Activated CD4-positive, alpha-beta memory T cell treated with anti-CD3 and anti-CD28 coated beads for 36 hours (primary cell): ENCODE results near the gene CBR4. TPM values are rescaled to one million over a fixed set of nuclear protein-coding genes. Genes with fewer than 3 reads are reported as not detected.
"Not testable (repeated sequence)": the region's sequence is repeated elsewhere in the genome, so short reads cannot be mapped to it uniquely, and the experiment has no call there.

ENCODE experiments used
- CTCF ChIA-PET: fragments of 350-600 bp; sonication (Branson Sonifier 250); formaldehyde crosslinking; loops from one replicate; lab custom pipeline; 2021; ENCODE audit warnings: antibody characterized with exemption, inconsistent platforms; lab: Charles Lee
- POLR2A ChIA-PET: fragments of 350-600 bp; sonication (Branson Sonifier 250); formaldehyde crosslinking; loops from one replicate; lab custom pipeline; 2021; ENCODE audit warnings: antibody characterized with exemption; lab: Charles Lee
- DNase-seq: peaks from one replicate; pipeline ENCODE4 v3.0.0-alpha.2; 2020
- H3K27ac Mint-ChIP-seq: one replicate; pipeline ENCODE4 v1.8.0; 2021; ENCODE audit warnings: mixed read lengths
- H3K27me3 Mint-ChIP-seq: one replicate; pipeline ENCODE4 v1.8.0; 2021; ENCODE audit warnings: mixed read lengths
- H3K36me3 Mint-ChIP-seq: one replicate; pipeline ENCODE4 v1.8.0; 2021; ENCODE audit warnings: mixed read lengths
- H3K4me1 Mint-ChIP-seq: one replicate; pipeline ENCODE4 v1.8.0; 2021; ENCODE audit warnings: low read depth, mixed read lengths
- H3K4me3 Mint-ChIP-seq: one replicate; pipeline ENCODE4 v1.8.0; 2021; ENCODE audit warnings: mild to moderate bottlenecking, mixed read lengths
- H3K9me3 Mint-ChIP-seq: one replicate; pipeline ENCODE4 v1.8.0; 2021; ENCODE audit warnings: mixed read lengths
- intact Hi-C: fragments of 100-400 bp; cut with micrococcal nuclease; formaldehyde crosslinking; loops from one replicate; pipeline ENCODE4 v1.15.1; 2023
- total RNA-seq, 2 experiments: library from RNA; stranded (reverse); gene quantifications; one replicate each; pipeline ENCODE4 v1.2.3, GENCODE V29; 2021

Gene CBR4
- total RNA-seq, 2 experiments from 2014 or later: 18.0 to 19.7 TPM

GRCh38 chr4:169005453-169006099 lies 4.5 kb downstream of the CBR4 start:
- DNase-seq: no peak
- no peak overlapping the region for H3K4me3 Mint-ChIP-seq
- H3K9me3 Mint-ChIP-seq: no peaks in the 10 kb centered on the region
- intact Hi-C loops: loop anchor here (1.0 to 5.0 kb wide), 2 partner anchors 82 to 482 kb away; no protein-coding TSS in a partner anchor
- H3K4me1 Mint-ChIP-seq: peaks cover 15% of the 10 kb centered on the region
- POLR2A ChIA-PET: no interaction called here
- CTCF ChIA-PET: no interaction called here
- H3K36me3 Mint-ChIP-seq: peaks cover 38% of the 10 kb centered on the region
- no peaks in the 10 kb centered on the region for H3K27me3 Mint-ChIP-seq
- H3K27ac Mint-ChIP-seq: no peak overlapping the region

DNA sequence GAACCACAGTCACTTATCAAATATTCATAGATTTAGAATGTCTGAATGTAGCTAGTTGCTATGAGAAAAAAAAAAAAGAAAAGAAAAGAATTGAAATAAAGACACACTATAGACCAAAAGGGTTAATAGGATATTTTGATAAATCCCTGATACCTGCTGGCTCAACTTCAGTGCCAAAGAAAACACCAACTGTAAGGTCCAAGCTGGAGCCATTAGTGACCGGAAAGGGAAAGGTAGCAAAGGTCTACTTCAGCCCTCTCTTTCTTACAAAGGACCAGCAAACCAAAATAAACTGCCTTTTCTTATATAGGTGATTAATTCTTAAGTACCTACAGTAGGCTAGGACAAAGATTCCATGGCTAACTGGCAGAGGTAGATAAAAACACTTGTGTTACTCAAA lies 9.7 kb downstream of the CBR4 start:
- Mint-ChIP-seq H3K4me1 (no peaks in the 10 kb centered on the region), H3K27ac (no peak overlapping the region), H3K36me3 (peaks cover 37% of the 10 kb centered on the region), H3K9me3 (no peaks in the 10 kb centered on the region), H3K4me3 (no peak overlapping the region), H3K27me3 (no peaks in the 10 kb centered on the region)
- intact Hi-C loops: no loop called here
- no peak for DNase-seq
- ChIA-PET CTCF (interaction anchor here (0.7 kb wide), 1 partner anchor 566 kb away, joined by 3 read pairs; no protein-coding TSS in a partner anchor), POLR2A (no interaction called here)

DNA sequence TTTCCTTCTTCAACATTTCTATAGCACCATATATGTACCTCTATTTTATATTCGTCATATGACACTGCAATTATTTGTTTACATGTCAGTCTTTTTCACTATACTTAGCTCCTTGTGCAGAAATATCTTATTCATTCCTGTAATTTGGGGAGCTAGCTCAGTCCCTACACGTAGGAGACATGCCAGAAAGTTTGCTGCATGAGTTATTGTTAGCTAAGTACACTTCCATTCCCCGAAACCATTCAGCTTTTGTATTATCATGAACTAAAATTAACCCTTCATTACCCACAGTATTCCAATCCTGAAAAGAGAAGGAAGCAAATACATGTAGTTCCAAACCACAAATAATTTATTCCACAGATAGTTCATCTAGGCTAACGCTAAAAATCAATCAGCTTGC lies 10.2 kb downstream of the CBR4 start:
- Mint-ChIP-seq H3K27ac (no peak overlapping the region), H3K27me3 (no peaks in the 10 kb centered on the region), H3K36me3 (peaks cover 35% of the 10 kb centered on the region), H3K9me3 (no peaks in the 10 kb centered on the region), H3K4me3 (no peak overlapping the region), H3K4me1 (no peaks in the 10 kb centered on the region)
- intact Hi-C loops: no loop called here
- DNase-seq: no peak
- ChIA-PET CTCF (no interaction called here), POLR2A (no interaction called here)

GRCh38 chr4:168998596-168998995 lies 11.5 kb downstream of the CBR4 start:
- Mint-ChIP-seq H3K4me3 (no peak overlapping the region), H3K4me1 (no peaks in the 10 kb centered on the region), H3K36me3 (peaks cover 29% of the 10 kb centered on the region), H3K9me3 (no peaks in the 10 kb centered on the region), H3K27ac (no peak overlapping the region), H3K27me3 (no peaks in the 10 kb centered on the region)
- POLR2A ChIA-PET: interaction anchor here (1.8 kb wide), 1 partner anchor 11 kb away, joined by 5 read pairs; the partner anchor contains the start of gene CBR4
- intact Hi-C loops: no loop called here
- DNase-seq: no peak
- CTCF ChIA-PET: no interaction called here

- POLR2A ChIA-PET: no interaction called here
- DNase-seq: no peak
- CTCF ChIA-PET: interaction anchor here (0.5 to 1.1 kb wide), 4 partner anchors 9 to 490 kb away, joined by 3 to 4 read pairs (median 3); no protein-coding TSS in a partner anchor
- Mint-ChIP-seq H3K36me3 (peaks cover 11% of the 10 kb centered on the region), H3K4me1 (no peaks in the 10 kb centered on the region), H3K9me3 (no peaks in the 10 kb centered on the region), H3K27me3 (no peaks in the 10 kb centered on the region), H3K4me3 (no peak overlapping the region), H3K27ac (no peak overlapping the region)
- intact Hi-C loops: no loop called here
These were observed 14.3 kb downstream of the CBR4 start for GRCh38 chr4:168995537-168996295.

DNA sequence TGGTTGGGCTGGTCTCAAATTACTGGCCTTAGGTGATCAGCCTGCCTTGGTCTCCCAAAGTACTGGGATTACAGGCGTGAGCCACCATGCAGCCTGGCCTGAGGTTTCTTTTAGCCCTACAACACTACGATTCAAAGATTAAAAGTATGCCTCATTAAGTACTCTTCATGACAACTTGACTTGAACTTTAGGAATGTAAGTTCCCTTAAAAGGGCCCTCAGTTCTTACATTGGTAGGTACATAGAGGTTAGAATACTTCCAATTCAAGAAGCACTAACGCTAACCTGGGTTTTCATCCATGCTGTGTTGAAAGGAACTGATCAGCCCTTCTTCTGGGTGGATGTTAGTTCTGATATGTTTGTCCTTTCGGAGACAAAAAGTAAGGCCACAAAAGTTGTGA lies 15.1 kb downstream of the CBR4 start:
- Mint-ChIP-seq H3K9me3 (no peaks in the 10 kb centered on the region), H3K27ac (no peak overlapping the region), H3K4me1 (no peaks in the 10 kb centered on the region), H3K27me3 (no peaks in the 10 kb centered on the region), H3K36me3 (peaks cover 9% of the 10 kb centered on the region), H3K4me3 (no peak overlapping the region)
- ChIA-PET CTCF (no interaction called here), POLR2A (no interaction called here)
- no peak for DNase-seq
- intact Hi-C loops: no loop called here

DNA sequence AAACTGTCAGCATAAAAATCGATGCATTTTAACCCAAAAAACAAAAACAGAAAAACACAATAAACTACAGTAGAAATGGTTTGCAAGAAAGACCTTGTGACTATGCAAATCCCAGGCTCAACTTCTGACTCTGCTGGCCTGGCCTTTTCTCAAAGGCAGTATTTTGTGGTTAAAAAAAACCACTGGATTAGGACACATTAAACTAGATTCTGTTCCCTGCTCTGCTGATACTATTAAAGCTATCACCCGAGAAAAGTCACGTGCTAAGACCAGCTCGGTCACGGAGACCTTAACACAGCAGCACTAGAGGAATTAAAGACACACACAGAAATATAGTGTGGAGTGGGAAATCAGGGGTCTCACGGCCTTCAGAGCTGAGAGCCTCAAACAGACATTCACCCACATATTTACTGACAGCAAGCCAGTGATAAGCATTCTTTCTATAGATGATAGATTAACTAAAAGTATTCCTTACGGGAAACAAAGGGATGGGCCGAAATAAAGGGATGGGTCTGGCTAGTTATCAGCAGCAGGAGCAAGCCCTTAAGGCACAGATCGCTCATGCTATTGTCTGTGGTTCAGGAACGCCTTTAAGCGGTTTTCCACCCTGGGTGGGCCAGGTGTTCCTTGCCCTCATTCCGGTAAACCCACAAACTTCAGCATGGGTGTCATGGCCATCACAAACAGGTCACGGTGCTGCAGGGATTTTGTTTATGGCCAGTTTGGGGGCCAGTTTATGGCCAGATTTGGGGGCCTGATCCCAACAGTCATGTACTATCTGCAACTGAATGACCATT lies 16.1 kb downstream of the CBR4 start:
- peaks cover 8% of the 10 kb centered on the region for H3K36me3 Mint-ChIP-seq
- CTCF ChIA-PET: no interaction called here

DNA sequence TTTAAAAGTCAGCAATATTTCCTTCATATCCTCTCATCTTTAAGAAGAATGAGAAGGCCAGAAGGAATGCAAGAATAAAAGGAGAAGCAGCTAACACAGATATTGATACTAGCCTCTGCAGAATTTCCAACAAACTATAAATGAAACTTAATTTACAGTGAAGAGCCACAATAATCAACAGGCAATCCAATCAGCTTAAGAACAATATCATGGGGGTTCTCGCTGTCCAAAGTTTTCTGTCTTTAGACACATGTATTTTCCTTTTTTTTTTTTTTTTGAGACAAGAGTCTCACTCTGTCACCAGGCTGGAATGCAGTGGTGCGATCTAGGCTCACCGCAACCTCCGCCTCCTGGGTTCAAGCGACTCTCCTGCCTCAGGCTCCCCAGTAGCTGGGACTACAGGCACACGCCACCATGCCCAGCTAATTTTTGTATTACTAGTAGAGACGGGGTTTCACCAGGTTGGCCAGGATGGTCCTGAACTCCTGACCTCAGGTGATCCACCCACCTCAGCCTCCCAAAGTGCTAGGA lies 17.0 kb downstream of the CBR4 start:
- DNase-seq, H3K36me3 Mint-ChIP-seq, H3K4me1 Mint-ChIP-seq, POLR2A ChIA-PET, H3K27me3 Mint-ChIP-seq, H3K4me3 Mint-ChIP-seq, H3K27ac Mint-ChIP-seq, CTCF ChIA-PET, H3K9me3 Mint-ChIP-seq, intact Hi-C loops: not testable (repeated sequence)

More for the DNA sequence above, 16.1 kb downstream of the CBR4 start:
- Mint-ChIP-seq H3K27ac (no peak overlapping the region), H3K4me1 (no peaks in the 10 kb centered on the region), H3K27me3 (no peaks in the 10 kb centered on the region), H3K9me3 (no peaks in the 10 kb centered on the region), H3K4me3 (no peak overlapping the region)
- intact Hi-C loops: no loop called here
- DNase-seq: no peak
- POLR2A ChIA-PET: no interaction called here

GRCh38 chr4:168981942-168982341 lies 28.1 kb downstream of the CBR4 start:
- ChIA-PET POLR2A (no interaction called here), CTCF (no interaction called here)
- intact Hi-C loops: no loop called here
- Mint-ChIP-seq H3K4me3 (no peak overlapping the region), H3K4me1 (no peaks in the 10 kb centered on the region), H3K36me3 (peaks cover 62% of the 10 kb centered on the region), H3K27me3 (no peaks in the 10 kb centered on the region), H3K27ac (no peak overlapping the region), H3K9me3 (peaks cover 25% of the 10 kb centered on the region)
- DNase-seq: no peak

- Mint-ChIP-seq H3K9me3 (peaks cover 25% of the 10 kb centered on the region), H3K36me3 (peaks cover 62% of the 10 kb centered on the region), H3K4me3 (no peak overlapping the region), H3K27me3 (no peaks in the 10 kb centered on the region), H3K27ac (no peak overlapping the region), H3K4me1 (no peaks in the 10 kb centered on the region)
- ChIA-PET CTCF (no interaction called here), POLR2A (no interaction called here)
- no peak for DNase-seq
- intact Hi-C loops: no loop called here
These were observed 28.6 kb downstream of the CBR4 start for GRCh38 chr4:168981460-168981859.

GRCh38 chr4:168979338-168979737 lies 30.7 kb downstream of the CBR4 start:
- H3K4me3 Mint-ChIP-seq: no peak overlapping the region
- no peaks in the 10 kb centered on the region for H3K4me1 Mint-ChIP-seq
- no peaks in the 10 kb centered on the region for H3K27me3 Mint-ChIP-seq
- H3K27ac Mint-ChIP-seq: no peak overlapping the region
- ChIA-PET POLR2A (no interaction called here), CTCF (no interaction called here)
- DNase-seq: no peak
- peaks cover 45% of the 10 kb centered on the region for H3K36me3 Mint-ChIP-seq
- H3K9me3 Mint-ChIP-seq: peaks cover 32% of the 10 kb centered on the region
- intact Hi-C loops: no loop called here
